ENCODE results near the gene UVRAG.

DNA sequence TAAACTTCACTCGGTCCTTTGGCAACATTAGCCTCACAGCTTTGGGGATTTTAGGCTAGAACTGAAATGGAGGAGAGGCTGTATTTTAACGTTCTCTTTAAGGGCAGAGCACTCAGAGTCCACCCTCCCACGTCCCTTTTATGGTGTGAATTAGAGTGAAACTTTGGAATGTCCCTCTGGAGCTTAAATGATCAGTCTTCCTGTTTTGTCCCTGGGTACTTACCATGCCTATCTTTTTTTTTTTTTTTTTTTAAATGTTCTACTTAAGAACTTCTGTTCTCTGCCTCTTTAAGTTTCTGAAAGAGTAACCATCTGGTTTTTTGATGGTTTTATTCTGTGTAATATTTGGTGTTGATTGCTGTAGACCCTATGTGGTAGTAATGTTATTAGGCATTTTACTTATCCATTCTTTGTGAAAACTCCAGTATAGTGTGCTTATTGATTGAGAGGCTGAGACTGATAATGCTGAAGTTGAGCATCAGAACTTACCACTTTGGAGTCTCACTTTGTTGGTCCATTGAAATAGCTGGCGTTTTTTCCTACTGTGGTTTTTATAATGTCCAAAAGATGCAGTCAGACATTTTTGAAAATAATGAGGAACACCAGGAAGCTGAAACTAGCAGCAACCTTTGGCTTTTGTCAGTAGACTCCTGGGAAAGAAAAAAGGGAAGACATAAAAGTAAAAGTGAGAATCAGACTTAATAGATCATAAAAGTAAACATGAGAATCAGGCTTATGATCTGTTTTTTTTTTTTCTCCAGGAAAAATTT, 11.6 kb downstream of the UVRAG start:
- TF ChIP-seq CTCF (IDR thresholded peaks at IDR 0.05) (no peak), POLR2A (IDR thresholded peaks at IDR 0.05) (no peak)

All from lower leg skin (tissue), 3 donors.